ENCODE data around the gene TMEM175. TPM values are rescaled to one million over a fixed set of nuclear protein-coding genes. Genes with fewer than 3 reads are reported as not detected.

The TMEM175 gene
- total and polyA plus RNA-seq, 2 of the 13 experiments (the other 11 are each of a cell fraction or from before 2014, with no cell fraction given), result 5.1 to 9.9 TPM

DNA sequence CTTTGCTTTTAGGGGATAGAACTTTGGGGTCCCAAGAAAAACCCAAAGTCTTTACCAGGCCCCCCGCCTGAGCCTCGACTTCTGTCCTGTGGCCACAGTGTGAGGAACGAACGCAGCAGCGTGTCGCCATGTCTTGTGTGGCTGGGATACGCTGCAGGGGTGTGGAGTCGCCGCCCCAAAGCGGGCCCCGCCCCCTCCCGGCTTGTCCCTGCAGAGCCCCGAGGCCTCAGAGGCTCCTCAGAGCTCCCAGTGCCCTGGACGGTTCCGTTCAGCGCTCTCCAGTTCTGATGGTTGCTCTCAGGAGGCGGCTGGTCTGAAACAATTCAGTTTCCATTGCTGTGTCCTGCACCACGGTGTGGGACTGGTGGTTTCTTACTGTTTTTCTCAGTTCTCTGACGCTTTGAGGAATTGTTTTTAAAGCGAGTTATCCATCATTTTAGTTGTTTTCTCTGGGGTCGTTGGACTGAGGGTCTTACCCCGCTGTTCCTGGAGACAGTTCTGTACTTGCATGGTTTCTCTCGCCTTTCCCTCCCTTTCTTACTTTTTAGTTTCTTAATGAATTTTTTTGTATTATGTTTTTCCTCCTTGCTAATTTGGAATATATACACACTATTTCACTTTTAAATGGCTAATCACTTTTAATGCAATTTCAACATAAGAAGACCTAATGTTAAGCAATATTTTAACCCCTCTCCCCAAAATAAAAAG lies 53.0 kb downstream of the TMEM175 start (continued):
- TF ChIP-seq ZFX (CRISPR knock-in tag; IDR thresholded peaks at IDR 0.05; ENCODE audit: low read depth), result peak; percentile 39; the same call in 1 of the 2 replicates
- TF ChIP-seq ZNF496 (CRISPR knock-in tag; IDR thresholded peaks at IDR 0.05; ENCODE audit: insufficient replicate concordance), result no peak
- TF ChIP-seq ZBTB38 (CRISPR knock-in tag; IDR thresholded peaks at IDR 0.05), result no peak
- no peak for TF ChIP-seq SP1 (IDR thresholded peaks at IDR 0.05)
- TF ChIP-seq SP1 (CRISPR knock-in tag; IDR thresholded peaks at IDR 0.05), result peak; percentile 71
- TF ChIP-seq ZNF331 (CRISPR knock-in tag; IDR thresholded peaks at IDR 0.05), result 0 out of 2 replicates have a peak, but pooled peaks have one; percentile 21
- TF ChIP-seq, protein P1, sequence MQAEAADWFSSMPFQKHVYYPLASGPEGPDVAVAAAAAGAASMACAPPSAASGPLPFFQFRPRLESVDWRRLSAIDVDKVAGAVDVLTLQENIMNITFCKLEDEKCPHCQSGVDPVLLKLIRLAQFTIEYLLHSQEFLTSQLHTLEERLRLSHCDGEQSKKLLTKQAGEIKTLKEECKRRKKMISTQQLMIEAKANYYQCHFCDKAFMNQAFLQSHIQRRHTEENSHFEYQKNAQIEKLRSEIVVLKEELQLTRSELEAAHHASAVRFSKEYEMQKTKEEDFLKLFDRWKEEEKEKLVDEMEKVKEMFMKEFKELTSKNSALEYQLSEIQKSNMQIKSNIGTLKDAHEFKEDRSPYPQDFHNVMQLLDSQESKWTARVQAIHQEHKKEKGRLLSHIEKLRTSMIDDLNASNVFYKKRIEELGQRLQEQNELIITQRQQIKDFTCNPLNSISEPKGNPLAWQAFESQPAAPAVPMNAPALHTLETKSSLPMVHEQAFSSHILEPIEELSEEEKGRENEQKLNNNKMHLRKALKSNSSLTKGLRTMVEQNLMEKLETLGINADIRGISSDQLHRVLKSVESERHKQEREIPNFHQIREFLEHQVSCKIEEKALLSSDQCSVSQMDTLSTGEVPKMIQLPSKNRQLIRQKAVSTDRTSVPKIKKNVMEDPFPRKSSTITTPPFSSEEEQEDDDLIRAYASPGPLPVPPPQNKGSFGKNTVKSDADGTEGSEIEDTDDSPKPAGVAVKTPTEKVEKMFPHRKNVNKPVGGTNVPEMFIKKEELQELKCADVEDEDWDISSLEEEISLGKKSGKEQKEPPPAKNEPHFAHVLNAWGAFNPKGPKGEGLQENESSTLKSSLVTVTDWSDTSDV (CRISPR knock-in tag; IDR thresholded peaks at IDR 0.05), result peak; percentile 57; the same call in 1 of the 2 replicates
- TF ChIP-seq ZNF562 (CRISPR knock-in tag; IDR thresholded peaks at IDR 0.05; ENCODE audit: borderline replicate concordance), result no peak
- peak; percentile 58 for TF ChIP-seq XRCC5 (optimal IDR thresholded peaks at IDR 0.05; ENCODE audit: low read length)
- peak; percentile 81 for TF ChIP-seq SAP130 (CRISPR knock-in tag; IDR thresholded peaks at IDR 0.05; ENCODE audit: low read depth)
- peak; percentile 34; the same call in 1 of the 2 replicates for TF ChIP-seq ZBTB7B (CRISPR knock-in tag; IDR thresholded peaks at IDR 0.05)
- TF ChIP-seq ZNF607 (CRISPR knock-in tag; IDR thresholded peaks at IDR 0.05; ENCODE audit: borderline replicate concordance), result peak; percentile 60; the same call in 1 of the 2 replicates
- TF ChIP-seq, protein P2, sequence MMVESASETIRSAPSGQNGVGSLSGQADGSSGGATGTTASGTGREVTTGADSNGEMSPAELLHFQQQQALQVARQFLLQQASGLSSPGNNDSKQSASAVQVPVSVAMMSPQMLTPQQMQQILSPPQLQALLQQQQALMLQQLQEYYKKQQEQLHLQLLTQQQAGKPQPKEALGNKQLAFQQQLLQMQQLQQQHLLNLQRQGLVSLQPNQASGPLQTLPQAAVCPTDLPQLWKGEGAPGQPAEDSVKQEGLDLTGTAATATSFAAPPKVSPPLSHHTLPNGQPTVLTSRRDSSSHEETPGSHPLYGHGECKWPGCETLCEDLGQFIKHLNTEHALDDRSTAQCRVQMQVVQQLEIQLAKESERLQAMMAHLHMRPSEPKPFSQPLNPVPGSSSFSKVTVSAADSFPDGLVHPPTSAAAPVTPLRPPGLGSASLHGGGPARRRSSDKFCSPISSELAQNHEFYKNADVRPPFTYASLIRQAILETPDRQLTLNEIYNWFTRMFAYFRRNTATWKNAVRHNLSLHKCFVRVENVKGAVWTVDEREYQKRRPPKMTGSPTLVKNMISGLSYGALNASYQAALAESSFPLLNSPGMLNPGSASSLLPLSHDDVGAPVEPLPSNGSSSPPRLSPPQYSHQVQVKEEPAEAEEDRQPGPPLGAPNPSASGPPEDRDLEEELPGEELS (CRISPR knock-in tag; IDR thresholded peaks at IDR 0.05), result no peak
- no peak for TF ChIP-seq CBFB (CRISPR knock-in tag; IDR thresholded peaks at IDR 0.05)
- TF ChIP-seq THAP7 (CRISPR knock-in tag; IDR thresholded peaks at IDR 0.05), result peak; percentile 82; the same call in 1 of the 2 replicates
- no peak for TF ChIP-seq BRD4 (CRISPR knock-in tag; IDR thresholded peaks at IDR 0.05)
- TF ChIP-seq RBM39 (IDR thresholded peaks at IDR 0.05; ENCODE audit: low read depth, low read length, poor library complexity, severe bottlenecking), result peak; percentile 63
- no peak for TF ChIP-seq CHD4 (IDR thresholded peaks at IDR 0.05; ENCODE audit: borderline replicate concordance, low read length)
- no peak for TF ChIP-seq ZMYM4 (CRISPR knock-in tag; IDR thresholded peaks at IDR 0.05)
- TF ChIP-seq HNF4G (IDR thresholded peaks at IDR 0.05; ENCODE audit: borderline replicate concordance, low read depth, low read length), result no peak
- 0 out of 2 replicates have a peak, but pooled peaks have one; percentile 32 for TF ChIP-seq HNF4G (CRISPR knock-in tag; IDR thresholded peaks at IDR 0.05; ENCODE audit: borderline replicate concordance, low read depth)
- peak; percentile 63 for TF ChIP-seq YY1 (IDR thresholded peaks at IDR 0.05; ENCODE audit: insufficient read depth, insufficient replicate concordance, low read depth, low read length)
- TF ChIP-seq BCL3 (CRISPR knock-in tag; IDR thresholded peaks at IDR 0.05), result no peak
- peak; percentile 48; the same call in 1 of the 3 replicates for TF ChIP-seq MXI1 (IDR thresholded peaks at IDR 0.05; ENCODE audit: borderline replicate concordance, low read depth, low read length)

All from HepG2 (cell line).